Upper lobe of left lung (tissue), 4 donors: ENCODE results near the gene RBBP6.

ENCODE experiments used
- CTCF ChIP-seq, 6 experiments: fragments of 450-650 bp in 4 of 6; fragments of 200-600 bp in 2 of 6; sonication (generic) in 2 of 6; IDR thresholded peaks; one replicate each; pipeline ENCODE4 v1.5.1; 2016 to 2019; ENCODE audit warnings: antibody characterized with exemption in 6 of 6
- POLR2AphosphoS5 ChIP-seq, 2 donors: sonication (generic); formaldehyde crosslinking; IDR thresholded peaks; one replicate each; pipeline ENCODE4 v1.5.1; 2017; ENCODE audit warnings: antibody characterized with exemption in 2 of 2

GRCh38 chr16:24540602-24541210 is 1.3 kb downstream of the RBBP6 start:
- TF ChIP-seq CTCF (IDR thresholded peaks at IDR 0.05) (no peak), POLR2AphosphoS5 (IDR thresholded peaks at IDR 0.05) (peak in 1 of 2 donors; percentile 16)
